Measurements from ENCODE around the gene XNDC1N.

XNDC1N gene

DNA sequence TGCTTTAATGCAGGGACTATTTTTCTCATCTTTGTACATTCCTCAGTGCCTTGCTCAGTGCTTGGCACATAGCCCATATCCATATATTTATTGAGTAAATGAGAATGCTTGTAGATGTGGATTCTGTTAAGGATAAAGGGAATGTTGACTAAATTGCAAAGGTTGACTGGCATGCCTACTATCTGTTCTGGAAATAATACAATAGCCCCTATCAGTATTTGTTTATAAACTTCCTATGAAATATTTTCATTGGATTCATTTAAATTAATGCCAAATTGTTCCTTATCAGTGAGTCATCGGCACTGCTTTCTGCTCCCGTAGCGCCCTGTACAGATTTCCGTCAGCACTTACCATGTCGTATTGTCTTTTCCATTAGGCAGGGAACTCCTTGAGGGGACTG is 8.4 kb upstream of the XNDC1N start:
- Histone ChIP-seq H3K27me3 (ENCODE audit: control insufficient read depth in 1 of 2, insufficient read depth in 1 of 2, low read length in 2 of 2) (no peaks in the 10 kb centered on the region), H2BK120ac (ENCODE audit: low read depth, low read length) (no peak overlapping the region), H3K36me3 (ENCODE audit: control insufficient read depth in 1 of 2, insufficient read depth in 2 of 2, low read depth in 1 of 2, low read length in 2 of 2) (peaks cover 0 to 7% of the 10 kb centered on the region in 2 experiments), H2BK12ac (ENCODE audit: low read length in 2 of 2) (no peak overlapping the region), H3K9me3 (ENCODE audit: control insufficient read depth, low read length) (no peaks in the 10 kb centered on the region), H3K27ac (ENCODE audit: low read length, poor library complexity, severe bottlenecking) (no peak overlapping the region), H2AK5ac (ENCODE audit: low read length, severe bottlenecking) (no peak overlapping the region), H3K4ac (ENCODE audit: low read depth in 1 of 2, low read length in 2 of 2) (no peak overlapping the region), H2AFZ (ENCODE audit: low read depth, low read length) (no peak overlapping the region), H2BK15ac (ENCODE audit: low read depth, poor library complexity, severe bottlenecking) (no peak overlapping the region), H3K4me1 (ENCODE audit: control insufficient read depth, insufficient read depth, low read depth, low read length) (peaks cover 5% of the 10 kb centered on the region), H3K4me3 (ENCODE audit: insufficient read depth in 1 of 2, low read depth in 1 of 2, low read length in 2 of 2) (no peak overlapping the region), H4K91ac (ENCODE audit: low read length) (no peak overlapping the region), H3K4me2 (ENCODE audit: low read length, poor library complexity, severe bottlenecking) (no peak overlapping the region), H3K79me1 (replicated peaks; ENCODE audit: low read length, poor library complexity, severe bottlenecking) (peaks cover 5% of the 10 kb centered on the region), H4K8ac (ENCODE audit: low read length) (no peak overlapping the region), H3K23ac (ENCODE audit: low read length in 2 of 2) (no peak overlapping the region), H2BK5ac (ENCODE audit: low read depth, low read length, poor library complexity, severe bottlenecking) (no peak overlapping the region), H3K9ac (ENCODE audit: low read length) (no peak overlapping the region), H3K14ac (ENCODE audit: low read length in 2 of 2) (no peak overlapping the region), H3K18ac (ENCODE audit: low read depth in 1 of 2, low read length in 2 of 2) (no peak overlapping the region)
- peak; percentile 36 for DNase-seq
- WGBS = 47% methylated on average over 5 of the region's 5 CpGs

DNA sequence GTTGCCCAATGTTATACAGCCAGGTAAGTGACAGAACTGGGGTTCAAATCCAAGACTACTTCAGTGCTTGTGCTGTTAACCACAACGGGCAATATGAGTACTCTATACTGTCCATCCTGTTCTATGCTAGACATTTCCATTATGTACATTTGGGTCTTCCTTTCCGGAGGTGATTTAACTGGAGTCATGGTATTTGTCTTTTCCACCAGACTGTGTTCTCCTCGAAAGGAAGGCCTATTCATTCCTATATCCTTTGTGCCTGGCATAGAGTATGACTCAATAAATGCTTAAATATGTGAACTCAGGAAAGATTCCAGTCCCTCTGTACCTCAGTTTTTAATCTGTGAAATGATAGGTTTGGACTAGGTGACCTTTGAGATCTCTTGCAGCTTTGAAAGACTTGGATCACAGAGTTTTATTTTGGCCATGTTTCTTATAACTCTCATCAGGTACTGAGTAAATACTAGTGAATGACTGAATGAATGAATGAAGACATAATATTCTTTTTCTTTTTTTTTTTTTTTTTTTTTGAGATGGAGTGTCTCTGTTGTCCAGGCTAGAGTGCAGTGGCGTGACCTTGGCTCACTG is 7.0 kb upstream of the XNDC1N start:
- no peak overlapping the region for H2AK5ac ChIP-seq (ENCODE audit: low read length, severe bottlenecking)
- H3K4ac ChIP-seq (ENCODE audit: low read depth in 1 of 2, low read length in 2 of 2) = no peak overlapping the region
- no peak overlapping the region for H4K8ac ChIP-seq (ENCODE audit: low read length)
- H3K36me3 ChIP-seq (ENCODE audit: control insufficient read depth in 1 of 2, insufficient read depth in 2 of 2, low read depth in 1 of 2, low read length in 2 of 2) = peaks cover 0 to 7% of the 10 kb centered on the region in 2 experiments
- no peak overlapping the region for H2BK5ac ChIP-seq (ENCODE audit: low read depth, low read length, poor library complexity, severe bottlenecking)
- 92% methylated on average over 1 of the region's 4 CpGs for WGBS
- no peak overlapping the region for H2BK15ac ChIP-seq (ENCODE audit: low read depth, poor library complexity, severe bottlenecking)
- no peak for DNase-seq
- no peak overlapping the region for H3K14ac ChIP-seq (ENCODE audit: low read length in 2 of 2)
- no peak overlapping the region for H2BK120ac ChIP-seq (ENCODE audit: low read depth, low read length)
- peaks cover 5% of the 10 kb centered on the region for H3K79me1 ChIP-seq (replicated peaks; ENCODE audit: low read length, poor library complexity, severe bottlenecking)
- H3K4me2 ChIP-seq (ENCODE audit: low read length, poor library complexity, severe bottlenecking) = no peak overlapping the region
- no peak overlapping the region for H4K91ac ChIP-seq (ENCODE audit: low read length)
- H3K9me3 ChIP-seq (ENCODE audit: control insufficient read depth, low read length) = no peaks in the 10 kb centered on the region
- no peak overlapping the region for H3K27ac ChIP-seq (ENCODE audit: low read length, poor library complexity, severe bottlenecking)
- H2AFZ ChIP-seq (ENCODE audit: low read depth, low read length) = no peak overlapping the region
- H3K18ac ChIP-seq (ENCODE audit: low read depth in 1 of 2, low read length in 2 of 2) = no peak overlapping the region
- no peak overlapping the region for H2BK12ac ChIP-seq (ENCODE audit: low read length in 2 of 2)
- peaks cover 5% of the 10 kb centered on the region for H3K4me1 ChIP-seq (ENCODE audit: control insufficient read depth, insufficient read depth, low read depth, low read length)
- H3K9ac ChIP-seq (ENCODE audit: low read length) = no peak overlapping the region
- no peaks in the 10 kb centered on the region for H3K27me3 ChIP-seq (ENCODE audit: control insufficient read depth in 1 of 2, insufficient read depth in 1 of 2, low read length in 2 of 2)
- no peak overlapping the region for H3K23ac ChIP-seq (ENCODE audit: low read length in 2 of 2)
- no peak overlapping the region for H3K4me3 ChIP-seq (ENCODE audit: insufficient read depth in 1 of 2, low read depth in 1 of 2, low read length in 2 of 2)

DNA sequence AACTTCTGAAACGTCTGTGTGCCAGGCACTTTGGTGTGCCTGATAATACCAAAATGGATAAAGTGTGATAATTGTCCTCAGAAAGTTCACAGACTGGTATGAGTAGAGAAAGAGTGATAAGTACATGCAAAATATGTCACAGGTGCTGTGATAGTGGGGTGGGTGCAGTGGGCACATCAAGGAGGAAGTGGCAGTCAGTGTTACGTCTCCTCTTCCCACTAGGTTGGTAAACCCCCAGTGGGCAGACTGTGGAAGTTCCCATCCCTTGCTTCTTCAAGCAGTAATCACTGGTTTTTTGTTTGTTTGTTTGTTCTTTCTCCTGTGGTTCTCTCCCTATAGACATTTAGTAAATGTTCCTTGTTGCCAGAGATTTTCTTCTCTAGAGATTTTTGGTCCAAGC is 5.8 kb upstream of the XNDC1N start:
- Histone ChIP-seq H4K8ac (ENCODE audit: low read length) (no peak overlapping the region), H2BK5ac (ENCODE audit: low read depth, low read length, poor library complexity, severe bottlenecking) (no peak overlapping the region), H2AFZ (ENCODE audit: low read depth, low read length) (no peak overlapping the region), H4K91ac (ENCODE audit: low read length) (no peak overlapping the region), H3K27me3 (ENCODE audit: control insufficient read depth in 1 of 2, insufficient read depth in 1 of 2, low read length in 2 of 2) (no peaks in the 10 kb centered on the region), H2BK12ac (ENCODE audit: low read length in 2 of 2) (no peak overlapping the region), H3K18ac (ENCODE audit: low read depth in 1 of 2, low read length in 2 of 2) (no peak overlapping the region), H3K4me1 (ENCODE audit: control insufficient read depth, insufficient read depth, low read depth, low read length) (peaks cover 5% of the 10 kb centered on the region), H3K14ac (ENCODE audit: low read length in 2 of 2) (no peak overlapping the region), H2AK5ac (ENCODE audit: low read length, severe bottlenecking) (no peak overlapping the region), H3K4me2 (ENCODE audit: low read length, poor library complexity, severe bottlenecking) (no peak overlapping the region), H3K9ac (ENCODE audit: low read length) (no peak overlapping the region), H3K4ac (ENCODE audit: low read depth in 1 of 2, low read length in 2 of 2) (no peak overlapping the region), H3K9me3 (ENCODE audit: control insufficient read depth, low read length) (no peaks in the 10 kb centered on the region), H2BK120ac (ENCODE audit: low read depth, low read length) (no peak overlapping the region), H2BK15ac (ENCODE audit: low read depth, poor library complexity, severe bottlenecking) (no peak overlapping the region), H3K4me3 (ENCODE audit: insufficient read depth in 1 of 2, low read depth in 1 of 2, low read length in 2 of 2) (no peak overlapping the region), H3K23ac (ENCODE audit: low read length in 2 of 2) (no peak overlapping the region), H3K27ac (ENCODE audit: low read length, poor library complexity, severe bottlenecking) (no peak overlapping the region), H3K36me3 (ENCODE audit: control insufficient read depth in 1 of 2, insufficient read depth in 2 of 2, low read depth in 1 of 2, low read length in 2 of 2) (peaks cover 0 to 7% of the 10 kb centered on the region in 2 experiments), H3K79me1 (replicated peaks; ENCODE audit: low read length, poor library complexity, severe bottlenecking) (peaks cover 4% of the 10 kb centered on the region)
- 70% methylated on average over 2 of the region's 2 CpGs for WGBS
- no peak for DNase-seq

DNA sequence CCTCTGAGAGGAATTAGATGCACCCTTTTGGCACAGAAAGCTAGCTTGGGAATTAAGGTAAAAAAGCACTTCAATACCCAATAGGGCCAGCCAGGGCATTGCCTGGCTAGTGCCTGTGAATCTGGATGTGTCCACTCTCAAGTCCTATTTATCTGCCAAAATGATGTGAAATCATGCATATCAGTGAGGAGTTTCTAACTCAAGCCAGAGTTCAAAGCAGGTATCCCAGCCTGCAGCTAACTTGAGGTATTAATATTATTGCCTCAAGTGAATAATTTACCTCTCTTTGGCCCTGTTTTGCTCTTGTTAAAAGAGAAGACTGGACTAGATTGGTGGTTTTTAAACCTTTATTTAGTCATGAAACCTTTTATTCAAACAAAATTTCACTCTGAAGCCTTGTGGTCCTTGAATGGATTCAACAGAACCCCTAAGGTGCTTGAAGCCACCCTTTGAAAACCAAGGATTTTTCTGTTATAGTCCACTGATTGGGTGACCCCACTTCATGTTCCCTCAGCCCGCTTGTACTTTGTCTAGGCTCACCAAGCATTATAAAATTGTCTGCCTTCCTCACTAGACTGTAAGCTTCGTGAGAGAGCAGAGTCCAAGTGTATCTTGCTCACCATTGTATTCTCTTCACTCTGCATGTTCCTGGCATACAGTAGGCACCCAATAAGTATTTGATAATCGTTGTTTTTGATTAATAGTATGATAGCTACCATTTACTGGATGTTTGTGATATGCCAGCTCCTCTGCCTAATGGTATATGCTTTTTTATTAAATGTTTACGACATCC is 4.9 kb upstream of the XNDC1N start:
- no peak overlapping the region for H2BK5ac ChIP-seq (ENCODE audit: low read depth, low read length, poor library complexity, severe bottlenecking)
- H2AK5ac ChIP-seq (ENCODE audit: low read length, severe bottlenecking) = peak overlapping the region; percentile 81
- no peak for DNase-seq
- peak overlapping the region; percentile 68 for H3K27ac ChIP-seq (ENCODE audit: low read length, poor library complexity, severe bottlenecking)
- H3K4me3 ChIP-seq (ENCODE audit: insufficient read depth in 1 of 2, low read depth in 1 of 2, low read length in 2 of 2) = no peak overlapping the region
- H4K8ac ChIP-seq (ENCODE audit: low read length) = no peak overlapping the region
- H3K9ac ChIP-seq (ENCODE audit: low read length) = no peak overlapping the region
- no peak overlapping the region for H2BK12ac ChIP-seq (ENCODE audit: low read length in 2 of 2)
- no peak overlapping the region for H3K4ac ChIP-seq (ENCODE audit: low read depth in 1 of 2, low read length in 2 of 2)
- peaks cover 2% of the 10 kb centered on the region for H3K79me1 ChIP-seq (replicated peaks; ENCODE audit: low read length, poor library complexity, severe bottlenecking)
- H3K14ac ChIP-seq (ENCODE audit: low read length in 2 of 2) = no peak overlapping the region
- H3K4me1 ChIP-seq (ENCODE audit: control insufficient read depth, insufficient read depth, low read depth, low read length) = peaks cover 5% of the 10 kb centered on the region
- WGBS = 92% methylated on average over 4 of the region's 4 CpGs
- no peaks in the 10 kb centered on the region for H3K9me3 ChIP-seq (ENCODE audit: control insufficient read depth, low read length)
- no peak overlapping the region for H3K23ac ChIP-seq (ENCODE audit: low read length in 2 of 2)
- H3K18ac ChIP-seq (ENCODE audit: low read depth in 1 of 2, low read length in 2 of 2) = no peak overlapping the region
- peaks cover 0 to 7% of the 10 kb centered on the region in 2 experiments for H3K36me3 ChIP-seq (ENCODE audit: control insufficient read depth in 1 of 2, insufficient read depth in 2 of 2, low read depth in 1 of 2, low read length in 2 of 2)
- no peak overlapping the region for H2BK120ac ChIP-seq (ENCODE audit: low read depth, low read length)
- H4K91ac ChIP-seq (ENCODE audit: low read length) = no peak overlapping the region
- no peak overlapping the region for H2AFZ ChIP-seq (ENCODE audit: low read depth, low read length)
- no peaks in the 10 kb centered on the region for H3K27me3 ChIP-seq (ENCODE audit: control insufficient read depth in 1 of 2, insufficient read depth in 1 of 2, low read length in 2 of 2)
- H3K4me2 ChIP-seq (ENCODE audit: low read length, poor library complexity, severe bottlenecking) = peak overlapping the region; percentile 37
- no peak overlapping the region for H2BK15ac ChIP-seq (ENCODE audit: low read depth, poor library complexity, severe bottlenecking)
